GM18505 (cell line): Measurements from ENCODE around the gene C20orf141.

Experiments used
- ATAC-seq: cut with Tn5 transposase; IDR thresholded peaks from one replicate; pipeline ENCODE4 v1.9.1; 2021; ENCODE audit not compliant: unreplicated experiment
- POLR2A ChIP-seq: IDR thresholded peaks from 4 replicates; pipeline ENCODE4 v1.6.1; 2011; ENCODE audit warnings: borderline replicate concordance; ENCODE audit not compliant: insufficient read depth, insufficient read length; ENCODE audit errors: extremely low read depth

Gene C20orf141

DNA sequence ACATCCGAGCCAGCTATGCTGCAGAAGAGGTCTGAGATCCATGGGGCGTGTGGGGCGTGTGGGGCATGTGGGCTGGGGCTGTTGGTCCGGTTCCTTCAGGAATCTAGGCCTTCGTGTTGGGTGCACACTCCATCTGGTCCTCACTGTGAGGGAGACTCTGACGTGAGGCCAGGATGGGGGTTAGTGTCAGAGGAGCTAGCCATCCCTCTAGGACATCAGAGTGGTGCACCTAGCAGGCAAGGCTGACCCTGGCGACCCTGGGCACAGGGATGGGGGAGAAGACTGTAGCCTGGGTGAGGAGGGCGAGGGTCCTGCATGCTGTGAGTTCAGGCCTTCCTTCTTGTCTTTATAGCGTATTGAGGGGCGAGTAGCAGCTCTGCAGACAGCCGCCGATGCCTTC lies 49.8 kb downstream of the C20orf141 start:
- no peak for TF ChIP-seq POLR2A
- no peak for ATAC-seq

GRCh38 chr20:2865101-2865500 lies 50.3 kb downstream of the C20orf141 start:
- no peak for ATAC-seq

More at GRCh38 chr20:2865101-2865500, 50.3 kb downstream of the C20orf141 start:
- no peak for TF ChIP-seq POLR2A
